Stomach (tissue), 9 donors: ENCODE results near the gene KCTD17. TPM values are rescaled to one million over a fixed set of nuclear protein-coding genes. Genes with fewer than 3 reads are reported as not detected.

ENCODE experiments used
- DNase-seq, 2 donors: peaks; one replicate each; pipeline versions ENCODE4 v3.0.0 to v3.0.0-alpha.2; 2013 to 2019
- H3K27ac ChIP-seq, 5 donors: fragments of 200-600 bp in 4 of 5; sonication (generic) in 4 of 5; one replicate each; pipeline ENCODE4 v1.5.1; 2013 to 2019; ENCODE audit warnings: mild to moderate bottlenecking in 1 of 5, moderate library complexity in 1 of 5
- H3K27me3 ChIP-seq, 3 donors: fragments of 200-600 bp; sonication (generic); one replicate each; pipeline ENCODE4 v1.5.1; 2017 to 2019; ENCODE audit warnings: mixed run types in 1 of 3
- H3K36me3 ChIP-seq, 4 donors: fragments of 200-600 bp; sonication (generic); 1 replicate in 3 of 4; 2 replicates in 1 of 4; pipeline ENCODE4 v1.5.1; 2016 to 2019
- H3K4me1 ChIP-seq, 4 donors: fragments of 200-600 bp; sonication (generic); one replicate each; pipeline ENCODE4 v1.5.1; 2016 to 2019
- H3K4me3 ChIP-seq, 4 donors: fragments of 200-600 bp; sonication (generic) in 3 of 4; one replicate each; pipeline ENCODE4 v1.5.1; 2016 to 2019; ENCODE audit warnings: mild to moderate bottlenecking in 1 of 4
- H3K9me3 ChIP-seq, 4 donors: fragments of 200-600 bp; sonication (generic); one replicate each; pipeline ENCODE4 v1.5.1; 2016 to 2019
- CTCF ChIP-seq, 7 experiments: fragments of 450-650 bp in 4 of 7; fragments of 200-600 bp in 3 of 7; sonication (generic) in 3 of 7; IDR thresholded peaks; one replicate each; pipeline ENCODE4 v1.5.1; 2016 to 2019; ENCODE audit warnings: antibody characterized with exemption in 7 of 7, control low read depth in 2 of 7, mild to moderate bottlenecking in 1 of 7
- EP300 ChIP-seq: sonication (generic); formaldehyde crosslinking; IDR thresholded peaks from one replicate; pipeline ENCODE4 v1.6.1; 2017; ENCODE audit warnings: antibody characterized with exemption
- POLR2A ChIP-seq, 4 donors: fragments of 450-650 bp; IDR thresholded peaks; one replicate each; pipeline ENCODE4 v1.6.1; 2016; ENCODE audit warnings: antibody characterized with exemption in 4 of 4, control low read depth in 2 of 4, mild to moderate bottlenecking in 1 of 4, moderate library complexity in 1 of 4
- POLR2AphosphoS5 ChIP-seq, 3 donors: sonication (generic); formaldehyde crosslinking; IDR thresholded peaks; one replicate each; pipeline ENCODE4 v1.6.1; 2016; ENCODE audit warnings: antibody characterized with exemption in 3 of 3
- WGBS, 5 donors: extraction: QIAGEN DNeasy Blood & Tissue Kit in 3 of 5; methylation state at CpG; one replicate each; pipeline versions ENCODE4 v1.1.5 to v1.1.7; 2013 to 2018; 5-methylcytosine and 5-hydroxymethylcytosine counted together
- intact Hi-C: fragments of 100-400 bp; cut with DNase I; formaldehyde crosslinking; loops from one replicate; pipeline ENCODE4 v1.15.1; 2023; ENCODE audit warnings: low total_unique reads
- polyA plus RNA-seq, 3 donors: library from polyadenylated mRNA; stranded (reverse); fragments of 200-250 nt; gene quantifications; one replicate each; pipeline ENCODE4 v1.2.3, GENCODE V29; 2013
- total RNA-seq, 5 donors: library from RNA; depleted of rRNA; stranded (reverse); fragments of >200 nt; gene quantifications; one replicate each; pipeline versions ENCODE4 v1.1.0 to v1.2.3, GENCODE V29; 2014 to 2016
- donor health status: healthy with polysubstance abuse.
- donor health status: Bipolar disorder and iron deficiency.
- donor health status: healthy.

Gene KCTD17
- total and polyA plus RNA-seq, 8 donors, result 1.8 to 82.8 (median 9.2) TPM

- Histone ChIP-seq H3K36me3 (peaks cover 1 to 42% (median 32%) of the 10 kb centered on the region in 4 donors), H3K27me3 (peaks cover 0 to 13% (median 0%) of the 10 kb centered on the region in 3 donors), H3K9me3 (no peaks in the 10 kb centered on the region), H3K4me3 (peak overlapping the region; percentile 66 to 87 (median 70)), H3K4me1 (peaks cover 23 to 37% (median 25%) of the 10 kb centered on the region in 4 donors), H3K27ac (peak overlapping the region in 2 of 5 donors; percentile 36 to 44)
- intact Hi-C loops, result no loop called here
- DNase-seq, result no peak
- 81 to 90% (median 86%) methylated on average over 25 of the region's 25 CpGs for WGBS, 5 donors
- TF ChIP-seq EP300 (no peak), CTCF (IDR thresholded peaks at IDR 0.05) (no peak), POLR2AphosphoS5 (IDR thresholded peaks at IDR 0.05) (no peak), POLR2A (IDR thresholded peaks at IDR 0.05) (no peak)
Observed at GRCh38 chr22:37052386-37053309, 1.1 kb downstream of the KCTD17 start.

GRCh38 chr22:37053310-37054055 lies 1.9 kb downstream of the KCTD17 start:
- Histone ChIP-seq H3K36me3 (peaks cover 8 to 50% (median 40%) of the 10 kb centered on the region in 4 donors), H3K27me3 (peaks cover 0 to 13% (median 0%) of the 10 kb centered on the region in 3 donors), H3K27ac (no peak overlapping the region), H3K4me3 (no peak overlapping the region), H3K4me1 (peaks cover 23 to 37% (median 25%) of the 10 kb centered on the region in 4 donors), H3K9me3 (no peaks in the 10 kb centered on the region)
- 69 to 80% (median 74%) methylated on average over 12 to 16 of the region's 16 CpGs for WGBS, 5 donors
- TF ChIP-seq EP300 (no peak), POLR2A (IDR thresholded peaks at IDR 0.05) (no peak), CTCF (IDR thresholded peaks at IDR 0.05) (no peak)
- intact Hi-C loops, result no loop called here
- no peak for DNase-seq

- peak in 1 of 2 donors; percentile 64 for DNase-seq
- Histone ChIP-seq H3K4me3 (no peak overlapping the region), H3K36me3 (peaks cover 8 to 55% (median 46%) of the 10 kb centered on the region in 4 donors), H3K9me3 (no peaks in the 10 kb centered on the region), H3K27ac (no peak overlapping the region), H3K4me1 (peaks cover 23 to 37% (median 25%) of the 10 kb centered on the region in 4 donors), H3K27me3 (peaks cover 0 to 13% (median 0%) of the 10 kb centered on the region in 3 donors)
- WGBS, 5 donors, result 29 to 79% (median 44%) methylated on average over 5 to 8 of the region's 8 CpGs
- TF ChIP-seq POLR2A (IDR thresholded peaks at IDR 0.05) (no peak), EP300 (no peak), POLR2AphosphoS5 (IDR thresholded peaks at IDR 0.05) (no peak), CTCF (IDR thresholded peaks at IDR 0.05) (no peak)
- intact Hi-C loops, result no loop called here
Observed at GRCh38 chr22:37054056-37054395, 2.5 kb downstream of the KCTD17 start.

GRCh38 chr22:37054600-37055365 lies 3.2 kb downstream of the KCTD17 start:
- intact Hi-C loops, result no loop called here
- Histone ChIP-seq H3K4me3 (no peak overlapping the region), H3K9me3 (no peaks in the 10 kb centered on the region), H3K36me3 (peaks cover 8 to 63% (median 53%) of the 10 kb centered on the region in 4 donors), H3K27ac (no peak overlapping the region), H3K4me1 (peaks cover 23 to 37% (median 25%) of the 10 kb centered on the region in 4 donors), H3K27me3 (peaks cover 0 to 13% (median 0%) of the 10 kb centered on the region in 3 donors)
- no peak for DNase-seq
- TF ChIP-seq POLR2AphosphoS5 (IDR thresholded peaks at IDR 0.05), result no peak
- no peak for TF ChIP-seq CTCF (IDR thresholded peaks at IDR 0.05)
- no peak for TF ChIP-seq EP300
- no peak for TF ChIP-seq POLR2A (IDR thresholded peaks at IDR 0.05)
- WGBS, 5 donors, result 83 to 91% (median 84%) methylated on average over 17 to 20 of the region's 20 CpGs
